Left renal pelvis (tissue), 4 donors: ENCODE results near the gene DNAJC8. TPM values are rescaled to one million over a fixed set of nuclear protein-coding genes. Genes with fewer than 3 reads are reported as not detected.

Experiments used
- DNase-seq, 4 donors: peaks; one replicate each; pipeline ENCODE4 v3.0.0-alpha.2; 2013; ENCODE audit warnings: low read depth in 4 of 4, low spot score in 3 of 4
- polyA plus RNA-seq, 4 donors: library from polyadenylated mRNA; unstranded; fragments of 120-200 nt; gene quantifications; one replicate each; pipeline ENCODE4 v1.2.1, GENCODE V29; 2013; ENCODE audit not compliant: insufficient read length in 4 of 4

DNAJC8 gene
- polyA plus RNA-seq, 4 donors = 141 to 178 (median 152) TPM

GRCh38 chr1:28175955-28176485, 56.8 kb downstream of the DNAJC8 start:
- no peak for DNase-seq

GRCh38 chr1:28173980-28174297, 58.9 kb downstream of the DNAJC8 start:
- DNase-seq = no peak

GRCh38 chr1:28173151-28173979, 59.5 kb downstream of the DNAJC8 start:
- DNase-seq = no peak

GRCh38 chr1:28172713-28173150, 60.1 kb downstream of the DNAJC8 start:
- no peak for DNase-seq

- DNase-seq = no peak
Measured at GRCh38 chr1:28171246-28171645, 61.6 kb downstream of the DNAJC8 start.

- no peak for DNase-seq
Measured at GRCh38 chr1:28170001-28170596, 62.7 kb downstream of the DNAJC8 start.

- DNase-seq = no peak
Measured at GRCh38 chr1:28163496-28164161, 69.2 kb downstream of the DNAJC8 start.

- no peak for DNase-seq
Measured at GRCh38 chr1:28162151-28162550, 70.7 kb downstream of the DNAJC8 start.

GRCh38 chr1:28161751-28162150, 71.1 kb downstream of the DNAJC8 start:
- no peak for DNase-seq

- no peak for DNase-seq
Measured at GRCh38 chr1:28160782-28161266, 72.0 kb downstream of the DNAJC8 start.

GRCh38 chr1:28159680-28160079, 73.1 kb downstream of the DNAJC8 start:
- DNase-seq = no peak

GRCh38 chr1:28159243-28159642, 73.6 kb downstream of the DNAJC8 start:
- DNase-seq = no peak

GRCh38 chr1:28157894-28158293, 74.9 kb downstream of the DNAJC8 start:
- no peak for DNase-seq

- DNase-seq = no peak
Measured at GRCh38 chr1:28156821-28157220, 76.0 kb downstream of the DNAJC8 start.

- no peak for DNase-seq
Measured at GRCh38 chr1:28155628-28156027, 77.2 kb downstream of the DNAJC8 start.

GRCh38 chr1:28154078-28154594, 78.7 kb downstream of the DNAJC8 start:
- no peak for DNase-seq

Other genes with a start within 250 kb of the DNAJC8 start
- gene EYA3, start 144.4 kb downstream of the DNAJC8 start, polyA plus RNA-seq = 10 to 100 TPM; 16.9 to 58.0 (median 57.7) TPM
- 1 to 10 TPM; 2.1 to 3.3 (median 2.6) TPM for gene PTAFR, start 56.3 kb downstream of the DNAJC8 start, polyA plus RNA-seq
- 100 to 1,000 TPM; 128 to 338 (median 260) TPM for gene ATP5IF1, start 3.1 kb upstream of the DNAJC8 start, polyA plus RNA-seq
- 10 to 100 TPM; 10.4 to 21.7 (median 15.3) TPM for gene SESN2, start 26.5 kb upstream of the DNAJC8 start, polyA plus RNA-seq
- gene MED18, start 96.0 kb upstream of the DNAJC8 start, polyA plus RNA-seq = 10 to 100 TPM; 11.8 to 21.4 (median 19.9) TPM
- gene PHACTR4, start 136.7 kb upstream of the DNAJC8 start, polyA plus RNA-seq = 10 to 100 TPM; 50.3 to 86.1 (median 81.7) TPM